GM19328 (cell line): Measurements from ENCODE around the gene SNRNP27.

Experiments
- ATAC-seq: cut with Tn5 transposase; IDR thresholded peaks from one replicate; pipeline ENCODE4 v1.9.1; 2021; ENCODE audit warnings: mild to moderate bottlenecking, moderate library complexity; ENCODE audit not compliant: unreplicated experiment

SNRNP27 gene

GRCh38 chr2:69914950-69915945 lies 21.5 kb downstream of the SNRNP27 start, which contains the start of gene MXD1:
TSS of gene MXD1 (plus strand) at chr2:69915109. CDS start at chr2:69915331, 222 bp downstream.
- ATAC-seq, result peak; percentile 1

GRCh38 chr2:69916106-69916505 lies 22.4 kb downstream of the SNRNP27 start:
- ATAC-seq, result no peak

GRCh38 chr2:69917852-69918251 lies 24.1 kb downstream of the SNRNP27 start:
- ATAC-seq, result no peak

- no peak for ATAC-seq
Measured at GRCh38 chr2:69918401-69918800, 24.6 kb downstream of the SNRNP27 start.

GRCh38 chr2:69923116-69923515 lies 29.4 kb downstream of the SNRNP27 start:
- no peak for ATAC-seq

GRCh38 chr2:69926849-69927515 lies 33.2 kb downstream of the SNRNP27 start:
- ATAC-seq, result no peak

- no peak for ATAC-seq
Measured at GRCh38 chr2:69931832-69932595, 38.3 kb downstream of the SNRNP27 start.

GRCh38 chr2:69932596-69932922 lies 38.8 kb downstream of the SNRNP27 start:
- ATAC-seq, result no peak

- no peak for ATAC-seq
Measured at GRCh38 chr2:69933254-69933828, 39.6 kb downstream of the SNRNP27 start.

- ATAC-seq, result no peak
Measured at GRCh38 chr2:69933839-69934613, 40.3 kb downstream of the SNRNP27 start.

- no peak for ATAC-seq
Measured at GRCh38 chr2:69934614-69934908, 40.8 kb downstream of the SNRNP27 start.

- ATAC-seq, result no peak
Measured at GRCh38 chr2:69935011-69935410, 41.3 kb downstream of the SNRNP27 start.

GRCh38 chr2:69936906-69937305 lies 43.1 kb downstream of the SNRNP27 start:
- no peak for ATAC-seq

GRCh38 chr2:69937968-69938367 lies 44.2 kb downstream of the SNRNP27 start:
- no peak for ATAC-seq

- no peak for ATAC-seq
Measured at GRCh38 chr2:69939722-69940121, 46.0 kb downstream of the SNRNP27 start.

GRCh38 chr2:69940691-69941090 lies 46.9 kb downstream of the SNRNP27 start:
- no peak for ATAC-seq

- ATAC-seq, result no peak
Measured at GRCh38 chr2:69943000-69943842, 49.5 kb downstream of the SNRNP27 start.

- ATAC-seq, result no peak
Measured at GRCh38 chr2:69943843-69944525, 50.2 kb downstream of the SNRNP27 start.

- no peak for ATAC-seq
Measured at GRCh38 chr2:69944756-69945155, 51.0 kb downstream of the SNRNP27 start.
